ENCODE measurements around the gene LRRC75A.

- TF ChIP-seq, protein P1, sequence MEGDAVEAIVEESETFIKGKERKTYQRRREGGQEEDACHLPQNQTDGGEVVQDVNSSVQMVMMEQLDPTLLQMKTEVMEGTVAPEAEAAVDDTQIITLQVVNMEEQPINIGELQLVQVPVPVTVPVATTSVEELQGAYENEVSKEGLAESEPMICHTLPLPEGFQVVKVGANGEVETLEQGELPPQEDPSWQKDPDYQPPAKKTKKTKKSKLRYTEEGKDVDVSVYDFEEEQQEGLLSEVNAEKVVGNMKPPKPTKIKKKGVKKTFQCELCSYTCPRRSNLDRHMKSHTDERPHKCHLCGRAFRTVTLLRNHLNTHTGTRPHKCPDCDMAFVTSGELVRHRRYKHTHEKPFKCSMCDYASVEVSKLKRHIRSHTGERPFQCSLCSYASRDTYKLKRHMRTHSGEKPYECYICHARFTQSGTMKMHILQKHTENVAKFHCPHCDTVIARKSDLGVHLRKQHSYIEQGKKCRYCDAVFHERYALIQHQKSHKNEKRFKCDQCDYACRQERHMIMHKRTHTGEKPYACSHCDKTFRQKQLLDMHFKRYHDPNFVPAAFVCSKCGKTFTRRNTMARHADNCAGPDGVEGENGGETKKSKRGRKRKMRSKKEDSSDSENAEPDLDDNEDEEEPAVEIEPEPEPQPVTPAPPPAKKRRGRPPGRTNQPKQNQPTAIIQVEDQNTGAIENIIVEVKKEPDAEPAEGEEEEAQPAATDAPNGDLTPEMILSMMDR (IDR thresholded peaks at IDR 0.05) = no peak
- TF ChIP-seq POLR2A (IDR thresholded peaks at IDR 0.05) (no peak), POLR2AphosphoS5 (IDR thresholded peaks at IDR 0.05) (no peak)
Observed at GRCh38 chr17:16491131-16491702, 776 bp downstream of the LRRC75A start.
